ENCODE measurements around the gene C2CD4D.

Gene C2CD4D

GRCh38 chr1:151819227-151819835 is 20.3 kb downstream of the C2CD4D start:
- no peak overlapping the region for H3K4me3 ChIP-seq (ENCODE audit: low read depth, low read length)
- TF ChIP-seq CTCF (IDR thresholded peaks at IDR 0.05; ENCODE audit: borderline replicate concordance, insufficient read depth, low read depth, low read length): no peak

- TF ChIP-seq CTCF (IDR thresholded peaks at IDR 0.05; ENCODE audit: borderline replicate concordance, insufficient read depth, low read depth, low read length): no peak
- H3K4me3 ChIP-seq (ENCODE audit: low read depth, low read length): no peak overlapping the region
These were observed 22.3 kb downstream of the C2CD4D start for GRCh38 chr1:151817353-151817730.

- no peak for TF ChIP-seq CTCF (IDR thresholded peaks at IDR 0.05; ENCODE audit: borderline replicate concordance, insufficient read depth, low read depth, low read length)
- H3K4me3 ChIP-seq (ENCODE audit: low read depth, low read length): no peak overlapping the region
These were observed 22.9 kb downstream of the C2CD4D start for GRCh38 chr1:151816548-151817352.

GRCh38 chr1:151815716-151816327 is 23.8 kb downstream of the C2CD4D start:
- no peak overlapping the region for H3K4me3 ChIP-seq (ENCODE audit: low read depth, low read length)
- TF ChIP-seq CTCF (IDR thresholded peaks at IDR 0.05; ENCODE audit: borderline replicate concordance, insufficient read depth, low read depth, low read length): no peak

GRCh38 chr1:151814971-151815545 is 24.6 kb downstream of the C2CD4D start:
- no peak overlapping the region for H3K4me3 ChIP-seq (ENCODE audit: low read depth, low read length)
- TF ChIP-seq CTCF (IDR thresholded peaks at IDR 0.05; ENCODE audit: borderline replicate concordance, insufficient read depth, low read depth, low read length): no peak

GRCh38 chr1:151814426-151814825 is 25.2 kb downstream of the C2CD4D start:
- TF ChIP-seq CTCF (IDR thresholded peaks at IDR 0.05; ENCODE audit: borderline replicate concordance, insufficient read depth, low read depth, low read length): no peak
- no peak overlapping the region for H3K4me3 ChIP-seq (ENCODE audit: low read depth, low read length)
